Right ventricle myocardium superior (tissue), 1 donor: ENCODE results near the gene RBMXL2. TPM values are rescaled to one million over a fixed set of nuclear protein-coding genes. Genes with fewer than 3 reads are reported as not detected.

Experiments
- total RNA-seq: library from RNA; stranded (reverse); fragmentation: NEBNext Ultra II Directional; extraction: Animal tissue kit (Norgen Biotek cat#: 25700); gene quantifications from one replicate; pipeline ENCODE4 v1.2.1, GENCODE V29; 2021
- donor health status: DM: no; HTN: yes; CAD: no; lungs with severe emphysema.

RBMXL2 gene
- total RNA-seq, 1 donor from 2014 or later: not detected

Other genes starting within 250 kb of the RBMXL2 start
- gene OR10A5, start 243.3 kb upstream of the RBMXL2 start, total RNA-seq: not detected
- not detected for gene OR10A2, start 225.9 kb upstream of the RBMXL2 start, total RNA-seq
- gene OR10A4, start 212.4 kb upstream of the RBMXL2 start, total RNA-seq: not detected
- not detected for gene OR2D2, start 196.5 kb upstream of the RBMXL2 start, total RNA-seq
- not detected for gene OR2D3, start 168.0 kb upstream of the RBMXL2 start, total RNA-seq
- gene ZNF215, start 162.6 kb upstream of the RBMXL2 start, total RNA-seq: 0.22 TPM
- 1.9 TPM for gene ZNF214, start 68.7 kb upstream of the RBMXL2 start, total RNA-seq
- not detected for gene NLRP14, start 68.5 kb upstream of the RBMXL2 start, total RNA-seq
- 0.13 TPM for gene SYT9, start 162.9 kb downstream of the RBMXL2 start, total RNA-seq